HG03575 (cell line): ENCODE results near the gene PLEKHA6.
"Not testable (repeated sequence)": the region's sequence is repeated elsewhere in the genome, so short reads cannot be mapped to it uniquely, and the experiment has no call there.

Experiments
- ATAC-seq: cut with Tn5 transposase; IDR thresholded peaks from one replicate; pipeline ENCODE4 v1.9.1; 2021; ENCODE audit not compliant: unreplicated experiment, insufficient number of reproducible peaks, low FRiP score; ENCODE audit errors: extremely low read depth

The PLEKHA6 gene

GRCh38 chr1:204340081-204340889 is 19.4 kb downstream of the PLEKHA6 start:
- no peak for ATAC-seq

DNA sequence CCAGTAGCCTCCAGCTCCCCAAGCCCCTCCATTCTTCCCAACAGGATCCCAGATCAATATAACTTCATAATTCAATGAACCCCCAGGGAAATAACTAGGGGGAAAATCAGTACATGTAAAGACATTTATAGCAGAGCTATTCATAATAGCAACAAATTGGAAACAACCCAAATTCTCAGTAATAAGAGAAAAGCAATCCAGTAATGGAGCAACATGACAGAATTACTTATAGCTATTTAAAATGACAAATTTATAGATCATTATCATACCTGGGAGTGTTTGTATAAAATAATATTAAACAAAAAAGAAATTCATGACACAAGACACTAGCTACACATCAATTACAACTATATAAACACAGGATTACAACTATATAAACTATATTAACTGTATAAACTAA is 20.2 kb downstream of the PLEKHA6 start:
- no peak for ATAC-seq

GRCh38 chr1:204338997-204339396 is 20.7 kb downstream of the PLEKHA6 start:
- no peak for ATAC-seq

GRCh38 chr1:204338360-204338759 is 21.4 kb downstream of the PLEKHA6 start:
- ATAC-seq, result no peak

DNA sequence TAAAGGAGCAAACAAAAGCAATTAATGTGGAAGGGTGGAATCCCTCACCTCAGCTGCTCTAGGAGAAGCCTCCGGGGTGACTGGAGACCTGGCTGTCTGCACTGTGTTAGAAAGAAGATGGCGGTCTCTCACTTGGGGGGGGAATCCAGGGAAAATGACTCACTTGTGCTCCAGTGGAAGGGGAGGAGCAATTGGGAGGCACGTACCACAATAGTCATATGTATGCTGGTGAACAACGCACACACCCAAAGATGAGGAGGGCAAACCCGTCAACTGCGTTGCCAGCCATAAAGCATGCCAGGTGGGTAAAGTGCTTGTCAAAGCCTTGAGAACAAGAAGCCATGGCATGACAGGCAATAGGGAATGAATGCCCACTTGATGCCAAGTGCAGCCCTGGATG is 22.1 kb downstream of the PLEKHA6 start:
- ATAC-seq, result no peak

DNA sequence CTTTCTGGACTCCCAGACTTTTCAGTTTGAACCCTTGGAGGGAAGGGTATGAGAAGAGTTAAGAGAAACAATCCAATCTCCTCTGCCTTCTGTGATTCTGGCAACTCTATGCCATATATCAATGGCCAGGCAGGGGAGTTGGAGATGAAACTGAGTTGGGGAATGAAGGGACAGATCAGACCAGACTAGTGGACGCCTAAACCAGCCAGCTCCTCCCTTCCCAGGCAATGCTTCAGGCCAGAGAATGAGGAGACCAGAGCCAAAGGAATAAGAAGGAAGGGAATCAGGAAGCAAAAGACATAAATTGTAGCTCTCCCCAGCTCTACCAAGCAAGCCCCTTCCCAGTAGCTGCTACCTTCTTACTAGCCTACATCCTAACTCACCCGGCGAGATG is 22.7 kb downstream of the PLEKHA6 start:
- ATAC-seq, result no peak

- no peak for ATAC-seq
Observed at GRCh38 chr1:204336421-204337035, 23.2 kb downstream of the PLEKHA6 start.

GRCh38 chr1:204335533-204335932 is 24.2 kb downstream of the PLEKHA6 start:
- no peak for ATAC-seq

DNA sequence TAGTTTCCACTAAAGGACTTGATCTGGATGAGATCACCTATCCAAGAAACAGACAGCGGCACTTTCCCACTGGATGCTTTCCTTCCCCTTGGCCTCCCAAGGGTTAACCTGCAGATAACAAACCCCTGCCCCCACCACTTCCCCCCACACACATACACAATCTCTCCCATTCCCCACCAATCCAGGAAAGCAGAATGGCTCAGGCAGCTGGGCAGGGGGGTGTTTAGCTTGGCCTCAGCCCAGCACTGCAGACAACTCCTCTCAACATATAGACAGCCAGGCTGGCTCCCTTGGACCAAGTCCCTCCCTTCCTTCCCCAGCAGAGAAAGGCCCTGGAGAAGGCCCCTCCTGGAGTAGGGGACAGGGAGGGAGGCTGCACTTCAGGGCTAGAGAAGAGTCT is 24.6 kb downstream of the PLEKHA6 start:
- no peak for ATAC-seq

DNA sequence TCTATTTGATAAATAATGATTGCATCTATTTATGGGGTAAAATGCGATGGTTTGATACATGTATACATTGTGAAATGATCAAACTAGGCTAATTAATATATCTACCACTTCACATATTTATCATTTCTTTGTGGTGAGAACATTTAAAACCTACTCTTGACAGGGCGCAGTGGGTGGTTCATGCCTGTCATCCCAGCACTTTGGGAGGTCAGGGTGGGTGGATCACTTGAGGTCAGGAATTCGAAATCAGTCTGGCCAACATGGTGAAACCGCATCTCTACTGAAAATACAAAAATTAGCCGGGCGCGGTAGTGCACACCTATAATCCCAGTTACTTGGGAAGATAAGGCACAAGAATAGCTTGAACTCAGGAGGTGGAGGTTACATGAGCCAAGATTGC is 25.3 kb downstream of the PLEKHA6 start:
- no peak for ATAC-seq

DNA sequence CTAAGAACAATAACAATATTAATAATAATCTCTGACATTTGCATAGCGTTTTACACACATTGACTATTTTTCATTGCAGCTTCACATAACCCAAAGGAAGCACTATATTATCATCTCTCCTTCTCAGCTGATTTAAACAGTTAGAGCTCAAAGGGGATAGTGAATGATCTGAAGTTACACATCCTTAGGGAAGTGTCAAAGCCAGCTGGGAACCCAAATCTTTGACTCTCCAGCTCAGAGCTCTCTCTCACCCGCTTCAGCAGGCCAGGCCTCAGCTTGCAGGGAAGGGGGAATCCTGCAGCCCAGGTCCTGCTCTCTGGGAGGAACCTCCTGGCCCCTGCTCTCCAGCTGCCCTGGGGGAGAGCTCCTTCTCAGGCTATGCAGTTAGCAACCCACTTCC is 26.3 kb downstream of the PLEKHA6 start:
- no peak for ATAC-seq

GRCh38 chr1:204331847-204332487 is 27.8 kb downstream of the PLEKHA6 start:
- ATAC-seq, result no peak

DNA sequence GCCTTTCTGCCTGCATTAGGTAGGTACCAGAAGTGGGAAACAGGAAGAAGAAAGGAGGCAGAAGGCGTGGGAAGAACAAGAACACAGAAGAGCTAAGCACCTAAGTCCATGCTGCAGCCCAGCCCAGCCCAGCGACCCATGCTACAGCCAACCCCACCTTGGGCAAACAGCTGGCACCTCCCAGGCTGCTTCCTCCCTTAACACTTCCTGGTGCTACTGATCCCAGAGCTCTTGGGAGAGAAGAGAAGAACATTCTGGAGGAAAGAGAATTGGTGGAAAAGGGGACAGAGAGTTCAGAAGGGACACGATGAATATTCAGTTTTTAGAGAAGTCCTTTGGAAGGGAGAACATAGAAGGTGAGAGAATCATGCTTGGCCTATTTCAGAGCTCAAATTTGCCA is 28.5 kb downstream of the PLEKHA6 start:
- ATAC-seq, result no peak

DNA sequence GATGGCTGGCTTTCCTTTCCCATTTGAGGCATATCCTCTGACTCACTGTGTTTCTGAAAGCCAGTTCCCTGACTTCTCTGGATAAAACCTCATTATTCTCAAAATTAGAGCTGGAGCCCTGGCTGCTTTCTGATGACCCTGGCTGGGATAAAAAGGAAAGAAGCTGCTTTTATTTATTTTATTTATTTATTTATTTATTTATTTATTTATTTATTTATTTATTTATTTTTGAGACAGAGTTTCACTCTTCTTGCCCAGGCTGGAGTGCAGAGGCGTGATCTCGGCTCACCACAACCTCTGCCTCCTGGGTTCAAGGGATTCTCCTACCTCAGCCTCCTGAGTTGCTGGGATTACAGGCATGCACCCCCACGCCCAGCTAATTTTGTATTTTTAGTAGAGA is 31.9 kb downstream of the PLEKHA6 start:
- not testable (repeated sequence) for ATAC-seq

- ATAC-seq, result no peak
Observed at GRCh38 chr1:204327359-204327758, 32.4 kb downstream of the PLEKHA6 start.

- no peak for ATAC-seq
Observed at GRCh38 chr1:204326771-204327300, 32.9 kb downstream of the PLEKHA6 start.

- no peak for ATAC-seq
Observed at GRCh38 chr1:204325944-204326343, 33.8 kb downstream of the PLEKHA6 start.

GRCh38 chr1:204323887-204324286 is 35.8 kb downstream of the PLEKHA6 start:
- ATAC-seq, result no peak

GRCh38 chr1:204322339-204322868 is 37.3 kb downstream of the PLEKHA6 start:
- no peak for ATAC-seq

DNA sequence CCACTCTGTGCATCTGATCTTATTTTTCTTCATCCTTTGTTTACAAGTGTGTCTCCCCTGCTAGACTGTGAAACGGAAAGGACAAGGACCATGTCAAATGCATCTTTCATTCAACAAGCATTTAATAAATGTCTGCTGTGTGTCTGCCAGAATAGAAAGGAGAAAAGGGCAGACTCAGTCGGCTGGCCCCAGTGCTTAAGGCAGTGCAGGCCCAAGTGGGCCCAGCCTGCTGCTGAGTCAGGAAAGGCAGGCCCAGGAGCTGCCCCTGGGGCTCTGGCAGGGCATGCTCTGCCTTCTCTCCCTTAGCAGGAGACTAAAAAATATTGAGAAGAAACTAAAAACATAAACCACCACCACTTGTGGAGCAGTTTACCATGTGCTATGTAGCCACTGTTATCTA is 38.1 kb downstream of the PLEKHA6 start:
- ATAC-seq, result no peak
